Measurements from ENCODE around the gene MEAK7.

Gene MEAK7

DNA sequence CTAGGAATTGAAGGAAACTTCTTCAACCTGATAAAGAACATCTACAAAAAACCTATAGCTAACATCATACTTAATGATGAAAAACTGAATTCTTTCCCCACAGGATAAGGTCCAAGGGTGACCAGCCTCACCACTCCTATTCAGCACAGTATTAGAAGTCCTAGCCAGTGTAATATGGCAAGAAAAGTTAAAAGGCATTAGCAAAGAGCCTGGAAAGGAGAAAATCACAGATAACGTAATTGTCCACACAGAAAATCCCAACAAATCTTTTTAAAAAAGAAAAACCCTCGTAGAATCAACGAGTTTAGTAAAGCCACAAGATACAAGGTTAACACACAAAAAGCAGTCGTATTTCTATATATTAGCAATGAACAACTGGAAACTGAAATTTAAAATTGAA is 37.8 kb downstream of the MEAK7 start:
- no peak for DNase-seq (ENCODE audit: low read depth in 3 of 3)

DNA sequence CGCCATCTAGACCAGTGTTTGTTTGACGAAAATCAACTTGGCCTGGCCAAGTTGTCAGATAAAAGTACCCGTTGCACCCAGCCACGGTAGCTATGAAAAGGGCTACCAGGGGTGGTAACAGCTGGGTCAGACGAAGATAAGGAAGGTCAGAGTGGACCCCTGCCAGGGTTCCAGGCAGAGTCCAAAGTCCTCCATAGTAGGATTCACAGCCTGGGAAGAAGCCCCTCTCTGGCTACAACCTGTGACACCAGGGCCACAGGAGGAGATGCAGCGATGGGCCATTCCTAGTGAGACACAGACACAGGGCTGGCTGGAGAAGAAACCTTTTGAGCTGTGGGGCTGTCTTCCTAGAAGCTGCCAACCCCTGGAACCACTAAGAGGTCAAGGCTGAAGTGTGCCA is 39.3 kb downstream of the MEAK7 start:
- DNase-seq (ENCODE audit: low read depth in 3 of 3): no peak

DNA sequence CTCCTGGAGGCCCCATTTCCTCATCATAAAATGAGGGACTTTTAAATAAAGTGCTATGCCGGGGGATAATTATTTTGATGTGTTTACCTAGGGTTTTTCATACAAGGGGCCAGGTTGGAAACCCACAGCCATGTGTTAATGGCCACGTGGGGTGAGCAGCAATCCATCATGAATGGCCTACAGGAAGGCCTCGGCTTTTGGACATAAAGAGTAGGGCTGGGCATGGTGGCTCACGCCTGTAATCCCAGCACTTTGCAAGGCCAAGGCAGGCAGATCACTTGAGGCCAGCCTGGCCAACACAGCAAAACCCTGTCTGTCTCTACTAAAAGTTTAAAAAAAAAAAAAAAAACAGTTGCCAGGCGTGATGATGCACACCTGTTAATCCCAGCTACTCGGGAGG is 40.3 kb downstream of the MEAK7 start:
- no peak for DNase-seq (ENCODE audit: low read depth in 3 of 3)

DNA sequence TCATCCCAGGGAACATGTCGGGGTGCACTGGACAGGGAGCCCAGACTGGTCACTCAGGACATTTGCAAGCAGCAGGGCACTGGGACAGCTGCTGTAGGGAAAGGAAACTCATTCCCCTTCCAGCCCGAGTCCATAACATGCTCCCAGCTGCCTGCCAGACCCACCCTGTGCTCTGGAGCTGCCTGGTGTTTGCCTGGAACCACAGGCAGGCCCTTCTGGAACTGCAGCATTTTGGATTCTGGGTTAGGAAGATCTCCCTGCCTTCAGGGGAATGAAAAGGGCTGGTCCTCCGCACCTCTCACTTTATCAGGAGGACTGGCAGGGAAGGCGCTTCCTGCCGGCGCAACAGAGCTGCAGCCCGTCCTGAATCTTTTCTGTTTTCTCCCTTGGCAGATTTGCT is 41.2 kb downstream of the MEAK7 start:
- no peak for DNase-seq (ENCODE audit: low read depth in 3 of 3)

DNA sequence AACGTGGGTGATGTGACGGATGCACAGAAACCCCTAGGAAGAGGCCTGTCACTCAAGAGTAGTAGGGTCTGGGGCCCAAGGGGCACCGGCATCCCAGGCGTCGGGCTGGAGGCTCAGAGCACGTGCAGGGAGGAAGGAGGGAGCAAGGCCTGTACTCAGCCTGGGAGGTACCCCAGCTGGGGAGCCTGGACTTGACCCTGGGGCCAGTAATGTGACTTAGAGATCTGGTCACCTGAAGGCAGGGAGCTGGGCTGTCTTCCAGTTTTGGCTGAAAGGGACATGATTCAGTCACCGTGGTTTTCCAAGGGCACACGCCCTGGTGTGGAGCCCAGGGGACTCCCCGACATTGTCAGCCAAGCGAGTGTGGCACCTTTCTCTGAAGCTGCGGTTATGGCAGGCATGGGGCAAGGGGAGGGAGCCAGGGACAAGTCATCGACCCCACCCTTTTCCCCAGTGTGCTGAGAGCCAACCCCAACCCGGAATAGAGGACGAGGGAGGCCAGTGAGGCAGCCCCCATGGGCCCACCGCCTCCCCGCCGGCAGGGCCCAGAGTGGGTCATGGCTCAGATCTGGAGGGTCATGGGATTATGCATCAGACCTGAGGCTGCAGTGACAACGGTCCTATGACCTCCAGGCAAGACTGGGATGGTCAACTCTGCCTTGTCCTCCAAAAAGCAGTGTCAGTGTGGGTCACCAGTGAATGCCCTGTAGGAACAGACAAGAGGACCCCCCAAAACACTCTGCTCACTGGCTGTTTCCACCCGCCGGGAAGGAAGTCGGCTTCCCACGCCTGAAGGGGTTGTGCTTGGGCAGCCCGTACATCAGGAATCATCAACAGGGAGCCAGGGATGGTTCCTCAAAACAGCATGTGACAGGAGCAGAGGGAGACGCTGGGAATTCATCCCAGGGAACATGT is 41.9 kb downstream of the MEAK7 start:
- DNase-seq (ENCODE audit: low read depth in 3 of 3): no peak

DNA sequence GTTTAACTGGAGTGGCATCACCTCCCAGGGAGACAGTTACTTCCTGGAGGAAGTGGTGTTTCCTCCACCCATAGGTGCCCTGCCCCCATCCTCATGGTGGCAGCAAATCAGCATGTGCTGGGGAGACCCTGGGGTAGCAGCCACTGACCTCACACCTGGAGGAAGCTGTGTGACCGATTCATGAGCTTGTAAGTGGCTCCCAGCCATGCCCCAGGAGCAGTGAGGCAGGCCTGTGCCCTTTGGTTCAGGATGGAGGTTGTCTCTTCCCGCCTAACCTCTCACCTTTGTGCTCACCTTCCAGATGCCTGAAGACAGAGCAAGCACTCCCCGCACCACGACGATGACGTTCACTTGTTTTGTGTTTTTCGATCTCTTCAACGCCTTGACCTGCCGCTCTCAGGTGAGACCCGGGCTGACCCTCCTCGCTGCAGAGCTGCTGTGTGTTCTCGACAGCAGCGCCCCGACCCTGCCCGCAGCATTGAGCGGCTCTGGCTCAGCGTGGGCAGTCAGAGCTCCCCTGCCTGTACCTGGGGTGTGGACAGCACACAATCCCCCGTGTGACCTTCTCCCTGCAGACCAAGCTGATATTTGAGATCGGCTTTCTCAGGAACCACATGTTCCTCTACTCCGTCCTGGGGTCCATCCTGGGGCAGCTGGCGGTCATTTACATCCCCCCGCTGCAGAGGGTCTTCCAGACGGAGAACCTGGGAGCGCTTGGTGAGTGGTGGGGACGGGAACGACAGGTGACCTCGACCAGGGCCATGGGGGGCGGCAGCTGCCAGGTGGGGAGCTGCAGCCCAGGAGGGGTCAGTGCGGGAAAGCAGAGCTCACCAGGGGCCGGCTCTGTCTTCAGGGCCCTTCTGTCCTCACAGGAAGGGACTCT is 42.8 kb downstream of the MEAK7 start:
- no peak for DNase-seq (ENCODE audit: low read depth in 3 of 3)

DNA sequence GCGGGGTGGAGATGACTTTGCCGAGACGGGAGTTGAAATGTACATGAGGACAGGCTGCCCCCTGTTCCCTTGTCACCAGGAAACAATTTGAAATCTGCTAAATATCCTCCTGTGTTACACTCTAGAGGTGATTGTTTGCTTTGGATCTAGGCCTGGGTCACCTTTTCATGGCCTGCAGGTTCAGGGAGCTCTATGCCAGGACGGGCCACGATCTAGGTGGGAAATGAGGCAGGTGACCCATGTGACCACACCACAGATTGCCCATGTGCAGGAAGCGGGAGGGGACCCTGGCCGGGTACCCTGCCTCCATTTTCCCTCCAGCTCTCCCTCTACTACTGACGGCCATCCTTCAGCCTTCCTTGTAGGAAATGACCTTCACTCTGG is 43.4 kb downstream of the MEAK7 start:
- DNase-seq (ENCODE audit: low read depth in 3 of 3): no peak

DNA sequence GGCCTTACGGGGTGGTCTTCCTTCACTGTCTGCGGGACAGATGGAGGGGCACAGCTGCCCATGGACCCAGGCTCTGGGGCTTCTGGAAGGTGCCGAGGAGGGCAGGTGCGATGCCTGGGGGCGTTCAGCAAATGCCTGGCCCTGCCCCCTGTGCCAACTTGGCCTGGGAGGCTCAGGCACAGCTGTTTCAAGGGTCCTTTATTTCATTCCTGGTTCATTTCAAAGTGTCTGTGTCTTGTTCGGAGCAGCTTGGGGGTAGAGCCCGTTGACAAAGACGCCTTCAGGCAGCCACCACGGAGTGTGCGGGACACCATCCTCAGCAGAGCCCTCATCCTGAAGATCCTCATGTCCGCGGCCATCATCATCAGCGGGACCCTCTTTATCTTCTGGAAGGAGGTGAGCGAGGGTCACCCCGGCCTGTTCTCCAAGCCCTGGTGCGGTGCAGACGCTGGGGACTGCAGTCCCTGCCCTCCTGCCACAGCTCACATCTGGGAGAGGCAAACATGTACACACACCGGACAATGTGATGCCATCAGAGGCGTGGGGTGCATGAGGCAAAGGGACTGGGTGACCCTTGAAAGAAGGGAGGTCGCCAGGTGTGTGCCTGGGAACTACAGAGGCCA is 43.9 kb downstream of the MEAK7 start:
- DNase-seq (ENCODE audit: low read depth in 3 of 3): no peak

DNA sequence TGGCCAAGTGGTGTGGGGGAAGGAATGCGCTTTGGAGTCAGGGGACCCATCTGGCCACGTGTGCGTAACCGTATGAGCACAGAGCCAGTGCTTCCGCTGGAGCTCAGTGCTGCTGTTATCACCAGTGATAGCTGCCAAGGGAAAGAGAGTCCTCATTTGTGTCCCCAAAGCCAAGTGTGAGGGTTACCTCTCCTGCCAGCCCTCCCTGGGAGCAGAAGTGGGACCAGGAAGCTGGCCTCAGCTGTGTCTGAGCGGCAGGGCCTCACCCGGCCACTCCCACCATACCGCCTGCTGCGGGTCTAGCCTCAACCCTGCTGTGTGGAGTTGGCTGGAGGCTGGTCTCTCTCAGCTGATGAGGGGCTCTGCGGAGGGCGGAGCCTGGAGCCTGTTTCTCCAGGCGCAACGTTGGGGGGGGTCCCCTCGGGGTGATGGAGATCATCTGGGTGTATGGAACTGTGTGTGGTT is 44.5 kb downstream of the MEAK7 start:
- DNase-seq (ENCODE audit: low read depth in 3 of 3): no peak

DNA sequence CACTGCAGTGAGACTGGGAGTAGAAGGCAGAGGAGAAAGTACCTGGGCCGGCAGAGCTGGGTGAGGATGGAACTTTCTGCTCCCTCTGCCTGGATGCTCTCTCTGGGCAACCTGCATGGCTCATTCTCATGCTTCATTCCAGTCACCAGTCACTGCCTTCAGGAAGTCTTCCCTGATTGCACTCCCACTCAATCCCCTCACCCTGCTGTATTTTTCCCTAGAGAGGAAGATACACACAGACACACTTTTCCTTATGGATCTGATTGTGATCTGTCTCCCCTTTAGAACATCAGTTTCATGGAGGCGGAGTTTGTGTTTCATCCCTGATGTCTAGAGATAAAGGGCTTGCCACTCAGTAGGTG is 44.9 kb downstream of the MEAK7 start:
- DNase-seq (ENCODE audit: low read depth in 3 of 3): no peak

DNA sequence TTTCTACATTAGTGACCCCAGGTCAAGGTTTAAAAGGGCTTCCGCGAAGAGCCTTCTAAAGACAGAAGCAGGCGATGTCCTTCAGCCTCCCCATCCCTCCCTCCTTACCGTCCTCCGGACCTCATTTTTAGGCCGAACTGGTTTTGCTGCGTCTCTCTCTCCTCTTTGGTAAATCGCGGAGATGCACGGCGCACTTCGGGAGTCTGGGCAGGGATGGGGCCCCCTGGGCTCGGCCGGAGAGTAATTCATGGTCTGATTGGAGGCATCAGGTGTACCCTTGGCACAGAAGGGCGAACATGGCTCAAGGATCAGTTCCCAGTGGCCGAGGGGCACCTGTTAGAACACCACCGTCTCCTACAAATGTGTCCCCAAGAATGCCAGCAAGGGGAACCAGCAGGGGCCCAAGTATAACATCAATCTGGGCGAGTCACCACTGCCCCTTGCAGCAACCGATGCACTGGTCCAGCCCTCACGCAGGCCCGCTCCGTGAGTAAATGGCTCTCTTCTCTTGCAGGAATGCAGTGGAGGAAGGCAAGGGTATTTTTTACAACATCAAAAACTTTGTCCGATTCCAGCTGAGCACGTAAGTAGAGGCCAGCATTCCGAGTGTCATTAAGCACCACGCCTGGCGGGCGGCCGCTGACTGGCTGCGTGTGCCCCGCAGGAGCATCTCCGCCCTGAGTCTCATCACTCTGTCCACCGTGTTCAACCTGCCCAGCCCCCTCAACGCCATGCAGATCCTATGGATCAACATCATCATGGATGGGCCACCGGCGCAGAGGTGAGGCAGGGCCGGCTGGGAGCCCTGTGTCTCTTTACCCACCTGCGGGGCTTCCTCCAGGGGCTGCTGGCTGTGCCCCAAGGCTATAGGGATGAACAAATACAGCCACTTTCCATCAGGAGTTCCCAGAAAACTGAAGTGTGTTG is 45.6 kb downstream of the MEAK7 start:
- no peak for DNase-seq (ENCODE audit: low read depth in 3 of 3)

DNA sequence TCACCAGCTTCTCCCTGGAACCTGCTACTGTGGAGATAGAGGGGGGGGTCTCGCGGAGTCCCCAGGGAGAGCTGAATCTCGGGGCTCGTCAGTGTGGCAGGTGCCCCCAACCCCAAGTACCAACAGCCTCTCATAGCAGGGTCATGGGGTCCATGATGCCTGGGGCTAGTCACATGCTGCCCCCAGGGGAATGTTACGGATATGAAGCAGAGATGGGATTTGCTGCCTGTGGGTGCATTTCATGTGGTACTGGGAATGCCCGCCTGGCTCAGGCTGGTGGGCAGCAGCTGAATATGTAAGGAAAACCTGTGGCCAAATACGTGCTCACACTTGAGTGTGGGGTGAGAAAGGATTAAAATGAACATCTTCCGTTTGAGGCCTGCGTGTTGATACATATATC is 49.4 kb downstream of the MEAK7 start:
- DNase-seq (ENCODE audit: low read depth in 3 of 3): no peak
